Retinal pigment epithelial cell (primary cell): ENCODE measurements around the gene OSBPL7.

Experiments
- DNase-seq: peaks from one replicate; pipeline ENCODE4 v3.0.0-alpha.2; 2010; ENCODE audit warnings: low read depth
- H3K4me3 ChIP-seq: 2 replicates; pipeline ENCODE4 v1.5.1; 2011; ENCODE audit warnings: mild to moderate bottlenecking, low read length, control low read depth, moderate library complexity
- CTCF ChIP-seq: conservative IDR thresholded peaks from 2 replicates; pipeline ENCODE4 v1.5.1; 2011; ENCODE audit warnings: low read depth, low read length, control low read depth, inconsistent platforms

The OSBPL7 gene

GRCh38 chr17:47853616-47854015 lies 32.0 kb upstream of the OSBPL7 start:
- no peak for DNase-seq
- TF ChIP-seq CTCF = no peak
- H3K4me3 ChIP-seq = no peak overlapping the region

GRCh38 chr17:47852113-47852949 lies 30.7 kb upstream of the OSBPL7 start:
- no peak for TF ChIP-seq CTCF
- H3K4me3 ChIP-seq = no peak overlapping the region
- DNase-seq = no peak

GRCh38 chr17:47851764-47852112 lies 30.1 kb upstream of the OSBPL7 start:
- H3K4me3 ChIP-seq = no peak overlapping the region
- no peak for TF ChIP-seq CTCF
- DNase-seq = no peak

- no peak for TF ChIP-seq CTCF
- H3K4me3 ChIP-seq = no peak within 1 kb of the TSS
- DNase-seq = no peak
These were observed 29.3 kb upstream of the OSBPL7 start, which contains the start of gene SP6 for GRCh38 chr17:47850692-47851573. TSS of gene SP6 (minus strand) at chr17:47851163. CDS start at chr17:47848429, 2,734 bp downstream.

GRCh38 chr17:47850373-47850691 lies 28.7 kb upstream of the OSBPL7 start:
- no peak for DNase-seq
- TF ChIP-seq CTCF = no peak
- no peak overlapping the region for H3K4me3 ChIP-seq

GRCh38 chr17:47848198-47848513 lies 26.6 kb upstream of the OSBPL7 start:
- no peak overlapping the region for H3K4me3 ChIP-seq
- TF ChIP-seq CTCF = no peak
- no peak for DNase-seq
